GM18907 (cell line): ENCODE results near the gene BTBD9.

ENCODE experiments used
- ATAC-seq: cut with Tn5 transposase; IDR thresholded peaks from one replicate; pipeline ENCODE4 v1.9.1; 2021; ENCODE audit warnings: mild to moderate bottlenecking, moderate library complexity; ENCODE audit not compliant: unreplicated experiment

BTBD9 gene

GRCh38 chr6:38639498-38640215, at the start of gene BTBD9:
TSS of gene BTBD9 (minus strand) at chr6:38639929.
- ATAC-seq: peak; percentile 76

- peak; percentile 78 for ATAC-seq
These were observed 48.9 kb upstream of the BTBD9 start for GRCh38 chr6:38688579-38689087.

- ATAC-seq: no peak
These were observed 47.8 kb upstream of the BTBD9 start for GRCh38 chr6:38687549-38687948.

- ATAC-seq: no peak
These were observed 47.3 kb upstream of the BTBD9 start for GRCh38 chr6:38687043-38687353.

GRCh38 chr6:38686270-38687042, 46.7 kb upstream of the BTBD9 start:
- ATAC-seq: no peak

- no peak for ATAC-seq
These were observed 45.2 kb upstream of the BTBD9 start for GRCh38 chr6:38684904-38685303.

- ATAC-seq: no peak
These were observed 44.5 kb upstream of the BTBD9 start for GRCh38 chr6:38684237-38684636.

GRCh38 chr6:38681850-38682249, 42.1 kb upstream of the BTBD9 start:
- ATAC-seq: no peak

GRCh38 chr6:38679668-38680067, 39.9 kb upstream of the BTBD9 start:
- no peak for ATAC-seq

- ATAC-seq: no peak
These were observed 38.5 kb upstream of the BTBD9 start for GRCh38 chr6:38678178-38678760.

GRCh38 chr6:38676974-38677544, 37.3 kb upstream of the BTBD9 start:
- ATAC-seq: no peak

- ATAC-seq: no peak
These were observed 36.7 kb upstream of the BTBD9 start for GRCh38 chr6:38676236-38676973.

- ATAC-seq: no peak
These were observed 33.9 kb upstream of the BTBD9 start for GRCh38 chr6:38673397-38674165.

GRCh38 chr6:38671885-38672467, 32.2 kb upstream of the BTBD9 start:
- peak; percentile 79 for ATAC-seq

GRCh38 chr6:38658418-38659167, 18.9 kb upstream of the BTBD9 start:
- no peak for ATAC-seq

- ATAC-seq: no peak
These were observed 17.2 kb upstream of the BTBD9 start for GRCh38 chr6:38656896-38657295.

GRCh38 chr6:38654263-38654662, 14.5 kb upstream of the BTBD9 start:
- no peak for ATAC-seq

GRCh38 chr6:38651121-38651784, 11.5 kb upstream of the BTBD9 start:
- ATAC-seq: no peak
